AG09319 (cell line): Measurements from ENCODE around the gene RAPGEF1.

Source experiments
- DNase-seq: peaks from one replicate; pipeline ENCODE4 v3.0.0-alpha.2; 2010; ENCODE audit warnings: low read depth; ENCODE audit errors: extremely low read depth
- TF ChIP-seq, protein P1 (sequence below): IDR thresholded peaks from 2 replicates; pipeline ENCODE4 v1.5.1; 2011; ENCODE audit warnings: low read depth, mild to moderate bottlenecking, inconsistent platforms, low read length, moderate library complexity

RAPGEF1 gene

DNA sequence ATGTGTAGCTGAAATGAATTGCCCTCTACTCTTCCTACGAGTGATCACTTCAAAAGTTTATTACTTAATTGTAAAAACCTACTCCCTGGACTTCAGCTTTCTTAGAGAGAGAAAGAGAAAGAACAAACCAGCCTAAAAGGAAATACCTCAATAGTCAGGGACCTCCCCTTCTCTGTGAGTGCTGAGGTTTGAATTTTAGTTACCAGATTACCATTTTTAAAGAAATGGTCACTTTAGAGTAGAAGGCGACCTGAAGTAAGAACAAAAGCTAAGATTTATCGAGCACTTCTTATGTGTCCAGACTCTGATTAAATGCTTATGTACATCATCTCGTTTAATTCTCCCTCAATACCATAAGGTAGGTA lies 11.3 kb downstream of the RAPGEF1 start:
- DNase-seq = no peak
- TF ChIP-seq, protein P1, sequence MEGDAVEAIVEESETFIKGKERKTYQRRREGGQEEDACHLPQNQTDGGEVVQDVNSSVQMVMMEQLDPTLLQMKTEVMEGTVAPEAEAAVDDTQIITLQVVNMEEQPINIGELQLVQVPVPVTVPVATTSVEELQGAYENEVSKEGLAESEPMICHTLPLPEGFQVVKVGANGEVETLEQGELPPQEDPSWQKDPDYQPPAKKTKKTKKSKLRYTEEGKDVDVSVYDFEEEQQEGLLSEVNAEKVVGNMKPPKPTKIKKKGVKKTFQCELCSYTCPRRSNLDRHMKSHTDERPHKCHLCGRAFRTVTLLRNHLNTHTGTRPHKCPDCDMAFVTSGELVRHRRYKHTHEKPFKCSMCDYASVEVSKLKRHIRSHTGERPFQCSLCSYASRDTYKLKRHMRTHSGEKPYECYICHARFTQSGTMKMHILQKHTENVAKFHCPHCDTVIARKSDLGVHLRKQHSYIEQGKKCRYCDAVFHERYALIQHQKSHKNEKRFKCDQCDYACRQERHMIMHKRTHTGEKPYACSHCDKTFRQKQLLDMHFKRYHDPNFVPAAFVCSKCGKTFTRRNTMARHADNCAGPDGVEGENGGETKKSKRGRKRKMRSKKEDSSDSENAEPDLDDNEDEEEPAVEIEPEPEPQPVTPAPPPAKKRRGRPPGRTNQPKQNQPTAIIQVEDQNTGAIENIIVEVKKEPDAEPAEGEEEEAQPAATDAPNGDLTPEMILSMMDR = no peak

DNA sequence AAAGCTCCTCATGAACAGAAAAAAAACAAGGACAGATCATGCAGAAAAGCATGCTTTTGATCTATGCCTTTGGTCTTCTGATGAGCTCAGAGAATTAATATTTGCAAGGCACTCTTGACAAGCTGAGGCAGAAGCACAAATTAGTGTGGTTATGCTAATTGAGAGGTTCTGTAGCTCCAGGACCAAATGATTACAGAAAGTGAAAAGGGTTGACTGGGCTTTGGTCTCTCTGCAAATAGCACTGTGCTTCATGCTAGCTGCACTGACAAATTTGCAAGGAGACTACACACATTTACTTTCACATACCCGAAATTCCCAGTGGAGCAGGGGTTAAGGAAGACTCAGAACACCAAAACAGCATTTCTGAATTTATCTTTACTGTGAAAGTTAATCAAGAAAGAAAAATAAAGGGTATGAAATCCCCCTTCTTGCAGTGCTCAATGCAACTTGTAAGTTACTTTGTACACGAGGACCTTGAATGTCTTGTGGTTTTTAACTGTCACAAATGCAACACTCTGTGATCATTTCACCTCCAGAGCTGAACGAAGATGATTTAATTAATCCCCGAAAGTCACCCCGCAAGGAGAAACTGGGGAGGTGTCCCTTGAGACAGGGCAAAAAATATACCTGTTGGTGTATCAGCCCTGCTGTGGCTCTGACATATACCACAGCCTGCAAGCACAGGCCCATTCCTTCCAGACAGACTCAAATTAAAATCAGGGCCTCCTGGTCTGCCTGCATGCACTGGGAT lies 11.9 kb downstream of the RAPGEF1 start:
- TF ChIP-seq, protein P1 = no peak

DNA sequence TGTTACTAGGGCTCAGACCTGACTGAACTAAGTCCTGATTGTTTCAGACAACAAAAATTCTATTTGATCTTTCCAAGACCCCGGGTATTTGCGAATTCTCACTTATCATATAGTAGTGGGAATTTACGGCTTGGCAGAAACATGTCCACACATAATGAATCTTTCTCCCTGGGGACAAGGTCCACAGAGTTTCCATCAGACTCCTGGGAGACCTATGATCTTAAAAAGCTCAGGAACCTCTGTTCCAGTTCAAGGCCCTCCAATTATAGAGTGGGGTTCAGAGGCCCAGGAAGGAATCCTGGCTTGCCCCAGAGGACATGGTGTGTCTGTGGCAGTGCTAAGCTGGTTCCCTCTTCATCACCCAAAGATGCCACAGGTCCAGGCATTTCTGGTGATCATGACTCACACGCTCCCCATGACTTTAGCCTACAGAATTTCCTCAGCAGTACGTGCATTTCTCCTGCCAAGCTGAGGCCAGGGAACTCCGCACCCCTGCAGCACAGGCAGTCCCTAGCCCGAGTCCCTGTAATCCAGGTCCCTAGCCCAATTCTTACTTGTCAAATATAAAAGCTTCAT lies 12.6 kb downstream of the RAPGEF1 start:
- DNase-seq = no peak
- TF ChIP-seq, protein P1 = no peak

More for the DNA sequence above, 11.9 kb downstream of the RAPGEF1 start:
- no peak for DNase-seq

DNA sequence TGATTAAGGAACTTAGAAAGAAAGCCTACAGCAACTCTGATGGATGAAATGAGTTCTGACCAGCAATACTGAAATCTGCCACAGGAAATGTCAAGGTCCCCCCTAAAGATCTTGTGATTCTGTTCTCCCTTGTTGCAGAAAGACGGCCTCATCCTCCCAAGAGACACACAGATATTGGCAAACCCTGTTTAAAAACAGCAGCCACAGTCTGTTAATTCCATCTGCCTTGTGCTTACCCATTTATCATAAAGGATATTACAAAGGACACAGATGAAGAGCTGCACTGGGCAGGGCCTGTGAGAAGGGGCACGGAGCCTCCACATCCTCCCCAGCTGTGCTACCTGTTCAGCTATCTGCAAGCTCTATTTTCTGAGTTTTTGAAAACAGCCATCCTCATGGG lies 15.2 kb downstream of the RAPGEF1 start:
- TF ChIP-seq, protein P1 = no peak
- no peak for DNase-seq

DNA sequence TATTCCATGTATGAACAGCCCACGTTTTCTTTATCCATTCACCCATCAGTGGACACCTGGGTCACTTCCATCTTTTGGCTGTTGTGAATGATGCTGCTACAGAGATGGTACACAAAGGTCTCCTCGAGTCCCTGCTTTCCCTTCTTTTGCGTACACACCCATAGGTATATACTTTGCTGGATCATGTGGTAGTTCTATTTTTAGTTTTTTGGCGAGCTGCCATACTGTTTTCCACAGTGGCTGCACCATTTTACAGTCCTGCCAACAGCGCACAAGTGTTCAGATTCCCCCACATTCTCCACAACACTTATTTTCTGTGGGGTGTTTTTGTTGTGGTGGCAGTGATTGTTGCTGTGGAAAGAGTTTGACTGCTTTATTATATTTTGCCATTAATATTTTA lies 16.2 kb downstream of the RAPGEF1 start:
- TF ChIP-seq, protein P1 = no peak
- DNase-seq = no peak

DNA sequence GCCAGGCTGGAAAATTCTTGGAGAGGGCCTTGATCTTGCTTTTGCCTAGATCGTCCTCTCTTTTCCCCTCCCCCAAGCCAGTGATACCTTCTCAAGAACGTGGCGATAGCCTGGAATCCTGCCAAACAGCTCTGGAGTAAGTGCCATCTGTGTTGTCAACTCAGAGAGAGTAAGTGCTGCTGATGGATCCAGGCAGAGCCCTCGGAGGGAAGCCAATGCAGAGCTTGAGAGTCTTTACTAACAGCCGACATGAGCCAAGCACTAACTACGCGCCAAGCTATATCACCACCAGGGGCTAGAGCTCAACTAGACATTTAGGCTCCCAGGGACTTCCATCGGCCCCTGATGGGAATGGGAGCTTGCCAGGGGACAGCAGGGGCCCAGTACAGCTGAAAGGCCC lies 17.6 kb downstream of the RAPGEF1 start:
- TF ChIP-seq, protein P1 = no peak
- no peak for DNase-seq

DNA sequence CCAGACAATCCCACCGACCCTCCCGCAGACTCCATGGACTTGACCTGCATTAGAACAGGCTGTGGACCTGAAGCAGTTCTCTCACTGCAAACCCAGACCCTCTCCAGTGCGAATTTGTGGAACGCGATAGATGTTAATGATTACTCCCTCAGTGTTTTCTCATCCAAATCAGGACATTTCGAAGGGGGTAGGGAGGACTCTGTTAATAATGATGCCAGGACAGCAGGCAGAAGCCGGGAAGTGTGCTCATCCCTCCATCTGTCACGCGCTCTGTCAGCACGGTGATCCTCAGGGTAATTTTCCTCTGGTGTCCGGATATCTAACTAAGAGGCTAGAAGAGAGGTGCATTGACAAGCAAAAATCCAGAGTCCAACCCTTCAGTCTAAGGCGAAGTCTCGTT lies 18.8 kb downstream of the RAPGEF1 start:
- TF ChIP-seq, protein P1 = no peak
- DNase-seq = no peak
